ENCODE results near the gene SCAMP3. TPM values are rescaled to one million over a fixed set of nuclear protein-coding genes. Genes with fewer than 3 reads are reported as not detected.

Gene SCAMP3
- total RNA-seq, 6 experiments from 2014 or later, result 125 to 150 (median 135) TPM

- H3K4me1 Mint-ChIP-seq (ENCODE audit: low read depth), result peaks cover 55% of the 10 kb centered on the region
- no peaks in the 10 kb centered on the region for H3K9me3 Mint-ChIP-seq
- H3K27ac Mint-ChIP-seq, result peak overlapping the region; percentile 91
- peak overlapping the region; percentile 90 for H3K4me3 Mint-ChIP-seq
- H3K36me3 Mint-ChIP-seq (ENCODE audit: low read depth), result peaks cover 18% of the 10 kb centered on the region
- peaks cover 2% of the 10 kb centered on the region for H3K27me3 Mint-ChIP-seq (ENCODE audit: insufficient read depth)
- no peak for DNase-seq
- TF ChIP-seq, protein P1, sequence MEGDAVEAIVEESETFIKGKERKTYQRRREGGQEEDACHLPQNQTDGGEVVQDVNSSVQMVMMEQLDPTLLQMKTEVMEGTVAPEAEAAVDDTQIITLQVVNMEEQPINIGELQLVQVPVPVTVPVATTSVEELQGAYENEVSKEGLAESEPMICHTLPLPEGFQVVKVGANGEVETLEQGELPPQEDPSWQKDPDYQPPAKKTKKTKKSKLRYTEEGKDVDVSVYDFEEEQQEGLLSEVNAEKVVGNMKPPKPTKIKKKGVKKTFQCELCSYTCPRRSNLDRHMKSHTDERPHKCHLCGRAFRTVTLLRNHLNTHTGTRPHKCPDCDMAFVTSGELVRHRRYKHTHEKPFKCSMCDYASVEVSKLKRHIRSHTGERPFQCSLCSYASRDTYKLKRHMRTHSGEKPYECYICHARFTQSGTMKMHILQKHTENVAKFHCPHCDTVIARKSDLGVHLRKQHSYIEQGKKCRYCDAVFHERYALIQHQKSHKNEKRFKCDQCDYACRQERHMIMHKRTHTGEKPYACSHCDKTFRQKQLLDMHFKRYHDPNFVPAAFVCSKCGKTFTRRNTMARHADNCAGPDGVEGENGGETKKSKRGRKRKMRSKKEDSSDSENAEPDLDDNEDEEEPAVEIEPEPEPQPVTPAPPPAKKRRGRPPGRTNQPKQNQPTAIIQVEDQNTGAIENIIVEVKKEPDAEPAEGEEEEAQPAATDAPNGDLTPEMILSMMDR (IDR thresholded peaks at IDR 0.05), result no peak
These were observed 5.9 kb downstream of the SCAMP3 start for GRCh38 chr1:155256058-155256852.

DNA sequence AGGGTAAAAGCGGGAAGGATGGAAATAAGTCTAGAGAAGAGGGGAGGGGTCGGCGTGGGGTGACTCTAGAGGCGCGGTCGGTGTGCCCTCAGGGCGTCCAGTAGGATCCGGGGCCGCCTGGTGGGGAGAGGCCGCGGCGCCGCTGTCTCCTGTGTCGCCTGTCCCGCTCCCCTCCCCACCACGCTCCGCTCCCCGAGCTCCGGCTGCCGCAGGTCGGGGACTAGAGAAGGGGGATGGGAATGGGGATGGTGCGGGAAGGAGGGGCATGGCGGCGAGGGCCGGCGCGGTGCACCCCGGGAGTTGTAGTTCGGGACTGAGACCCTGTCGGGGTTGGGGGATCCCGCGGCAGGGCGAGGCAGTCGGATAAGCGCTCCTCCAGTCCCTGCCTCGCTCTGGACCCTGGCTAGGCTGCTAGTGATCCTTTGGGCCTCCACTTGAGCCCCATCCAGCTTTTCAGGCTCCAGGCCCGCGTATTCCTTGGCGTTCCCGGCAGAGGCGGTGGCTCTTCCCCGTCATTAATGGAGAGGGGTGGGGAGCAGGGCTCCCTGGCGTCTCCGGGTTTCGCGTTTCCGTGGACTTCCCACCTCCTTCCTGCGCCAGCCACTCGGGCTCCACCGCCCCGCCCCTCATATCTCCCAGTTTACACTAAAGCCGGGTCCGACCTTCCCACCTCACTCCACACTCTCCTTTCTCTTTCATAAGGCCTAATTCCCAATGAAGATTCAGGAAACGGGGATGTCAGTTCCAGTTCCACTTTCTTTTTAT lies 6.7 kb downstream of the SCAMP3 start, which contains the start of gene ENTREP3:
Gene ENTREP3, minus strand, starts transcription at position 241 of the 765 bp plus-strand sequence. CDS start 606 bp downstream, outside the sequence.
- H3K4me3 Mint-ChIP-seq, result peak within 1 kb of the TSS; percentile 90
- H3K9me3 Mint-ChIP-seq, result no peaks in the 10 kb centered on the region
- DNase-seq, result peak; percentile 70
- peaks cover 2% of the 10 kb centered on the region for H3K27me3 Mint-ChIP-seq (ENCODE audit: insufficient read depth)
- H3K27ac Mint-ChIP-seq, result peak within 1 kb of the TSS; percentile 91
- TF ChIP-seq, protein P1 (IDR thresholded peaks at IDR 0.05), result peak; percentile 29; the same call in 1 of the 2 replicates
- peaks cover 12% of the 10 kb centered on the region for H3K36me3 Mint-ChIP-seq (ENCODE audit: low read depth)
- H3K4me1 Mint-ChIP-seq (ENCODE audit: low read depth), result peaks cover 52% of the 10 kb centered on the region

- H3K4me3 Mint-ChIP-seq, result peak overlapping the region; percentile 90
These were observed 7.4 kb downstream of the SCAMP3 start for GRCh38 chr1:155254714-155255242.

DNA sequence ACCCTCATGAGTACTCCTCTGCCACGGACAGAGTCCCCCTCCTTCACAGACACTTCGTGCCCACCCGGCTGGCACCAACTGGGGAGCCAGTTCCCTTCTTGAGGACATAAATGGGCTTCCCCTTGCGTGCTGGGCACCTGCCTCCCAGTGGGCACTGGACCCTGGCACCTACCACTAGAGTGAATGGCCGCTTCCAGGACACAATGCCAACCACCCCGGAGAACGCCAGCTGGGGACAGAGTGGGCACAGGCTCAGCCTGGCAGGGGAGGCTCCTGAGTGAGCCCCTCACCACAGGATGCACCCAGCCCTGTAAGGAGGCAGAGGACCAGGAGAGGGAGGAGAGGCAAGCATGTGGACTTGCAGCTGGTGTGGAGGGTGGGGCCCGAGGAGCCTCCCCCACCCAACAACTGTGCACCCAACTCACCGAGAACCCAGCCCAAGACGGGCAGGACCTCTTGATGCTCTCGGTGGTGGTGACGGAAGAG lies 7.9 kb downstream of the SCAMP3 start:
- Mint-ChIP-seq H3K9me3 (no peaks in the 10 kb centered on the region), H3K4me1 (ENCODE audit: low read depth) (peaks cover 48% of the 10 kb centered on the region), H3K36me3 (ENCODE audit: low read depth) (peaks cover 7% of the 10 kb centered on the region), H3K27ac (peak overlapping the region; percentile 79), H3K4me3 (peak overlapping the region; percentile 90), H3K27me3 (ENCODE audit: insufficient read depth) (peaks cover 2% of the 10 kb centered on the region)
- TF ChIP-seq, protein P1 (IDR thresholded peaks at IDR 0.05), result no peak
- DNase-seq, result no peak

More at GRCh38 chr1:155254714-155255242, 7.4 kb downstream of the SCAMP3 start:
- Mint-ChIP-seq H3K27ac (peak overlapping the region; percentile 91), H3K36me3 (ENCODE audit: low read depth) (peaks cover 7% of the 10 kb centered on the region), H3K9me3 (no peaks in the 10 kb centered on the region), H3K27me3 (ENCODE audit: insufficient read depth) (peaks cover 2% of the 10 kb centered on the region), H3K4me1 (ENCODE audit: low read depth) (peaks cover 48% of the 10 kb centered on the region)
- TF ChIP-seq, protein P1 (IDR thresholded peaks at IDR 0.05), result no peak
- DNase-seq, result no peak

GRCh38 chr1:155253797-155254196 lies 8.4 kb downstream of the SCAMP3 start:
- Mint-ChIP-seq H3K36me3 (ENCODE audit: low read depth) (peaks cover 7% of the 10 kb centered on the region), H3K9me3 (no peaks in the 10 kb centered on the region), H3K4me1 (ENCODE audit: low read depth) (peaks cover 48% of the 10 kb centered on the region), H3K27ac (peak overlapping the region; percentile 79), H3K27me3 (ENCODE audit: insufficient read depth) (peaks cover 2% of the 10 kb centered on the region), H3K4me3 (peak overlapping the region; percentile 90)
- DNase-seq, result peak; percentile 46
- TF ChIP-seq, protein P1 (IDR thresholded peaks at IDR 0.05), result no peak
